Right ventricle myocardium superior (tissue), 1 donor: ENCODE results near the gene NEMP1. TPM values are rescaled to one million over a fixed set of nuclear protein-coding genes. Genes with fewer than 3 reads are reported as not detected.
A peak's percentile ranks its signal among the peaks of the same experiment; 100 is the strongest.

Experiments
- ATAC-seq: fragments of 200-7000 bp; cut with Tn5 transposase; one replicate; pipeline ENCODE4 v1.9.1; 2020; ENCODE audit warnings: mild to moderate bottlenecking; ENCODE audit not compliant: poor library complexity
- DNase-seq: peaks from one replicate; pipeline ENCODE4 v3.0.0-alpha.2; 2020
- intact Hi-C: fragments of 100-400 bp; cut with DNase I; formaldehyde crosslinking; loops from one replicate; pipeline ENCODE4 v1.11.2; 2022
- total RNA-seq: library from RNA; stranded (reverse); fragmentation: NEBNext Ultra II Directional; extraction: Animal tissue kit (Norgen Biotek cat#: 25700); gene quantifications from one replicate; pipeline ENCODE4 v1.2.1, GENCODE V29; 2021
- donor health status: DM: no; HTN: yes; CAD: no; lungs with severe emphysema.

NEMP1 gene
- total RNA-seq, 1 donor from 2014 or later = 3.0 TPM

GRCh38 chr12:57110104-57111030 lies 31.8 kb upstream of the NEMP1 start:
- ATAC-seq = peak; percentile 31
- DNase-seq = peak; percentile 86
- intact Hi-C loops = loop anchor here (10.0 kb wide), 1 partner anchor 356 kb away; the partner anchor contains the start of gene PRIM1

DNA sequence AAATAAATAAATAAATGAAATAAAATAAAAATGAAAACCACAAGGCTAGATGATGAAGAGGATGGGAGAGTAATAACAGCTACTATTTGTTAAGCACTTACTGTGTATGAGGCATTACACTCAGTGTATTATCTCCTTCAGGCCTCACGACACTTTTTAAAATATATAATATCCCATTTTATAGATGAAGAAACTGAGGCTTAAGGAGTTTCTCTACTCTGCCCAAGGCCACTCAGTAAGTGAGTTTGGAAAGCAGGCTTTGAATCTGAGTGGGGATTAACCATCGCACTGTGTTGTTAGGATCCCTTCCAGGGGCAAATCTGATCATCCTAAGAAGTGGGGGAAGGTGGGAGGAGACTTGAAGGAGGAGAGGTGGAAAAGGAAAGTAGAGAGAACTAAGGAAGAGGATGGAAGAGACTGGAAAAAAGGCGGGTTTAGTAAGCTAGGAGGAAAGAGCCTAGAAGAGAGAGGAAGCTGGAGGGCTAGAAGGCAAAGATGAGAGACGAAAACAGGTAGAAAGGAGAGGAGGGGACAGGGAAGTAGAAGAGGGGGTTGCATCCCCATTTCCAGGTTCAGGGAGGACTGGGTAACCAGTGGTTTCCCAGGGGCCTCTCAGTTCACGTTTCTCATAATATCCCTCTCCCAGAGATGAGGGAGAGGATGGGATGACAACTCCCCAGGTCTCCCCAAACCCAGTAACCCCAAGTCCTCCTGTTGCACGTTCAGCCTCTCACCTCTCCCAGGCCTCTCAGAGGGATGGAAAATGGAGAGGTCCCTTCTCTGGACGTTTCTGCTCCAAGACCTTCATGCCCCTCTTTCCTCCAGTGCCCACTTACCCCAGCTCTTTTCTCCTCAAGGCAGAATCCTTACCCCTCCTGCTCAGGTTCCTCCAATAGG lies 30.9 kb upstream of the NEMP1 start:
- no peak for ATAC-seq
- no peak for DNase-seq
- intact Hi-C loops = loop anchor here (10.0 kb wide), 1 partner anchor 355 kb away; the partner anchor contains the start of gene PRIM1

DNA sequence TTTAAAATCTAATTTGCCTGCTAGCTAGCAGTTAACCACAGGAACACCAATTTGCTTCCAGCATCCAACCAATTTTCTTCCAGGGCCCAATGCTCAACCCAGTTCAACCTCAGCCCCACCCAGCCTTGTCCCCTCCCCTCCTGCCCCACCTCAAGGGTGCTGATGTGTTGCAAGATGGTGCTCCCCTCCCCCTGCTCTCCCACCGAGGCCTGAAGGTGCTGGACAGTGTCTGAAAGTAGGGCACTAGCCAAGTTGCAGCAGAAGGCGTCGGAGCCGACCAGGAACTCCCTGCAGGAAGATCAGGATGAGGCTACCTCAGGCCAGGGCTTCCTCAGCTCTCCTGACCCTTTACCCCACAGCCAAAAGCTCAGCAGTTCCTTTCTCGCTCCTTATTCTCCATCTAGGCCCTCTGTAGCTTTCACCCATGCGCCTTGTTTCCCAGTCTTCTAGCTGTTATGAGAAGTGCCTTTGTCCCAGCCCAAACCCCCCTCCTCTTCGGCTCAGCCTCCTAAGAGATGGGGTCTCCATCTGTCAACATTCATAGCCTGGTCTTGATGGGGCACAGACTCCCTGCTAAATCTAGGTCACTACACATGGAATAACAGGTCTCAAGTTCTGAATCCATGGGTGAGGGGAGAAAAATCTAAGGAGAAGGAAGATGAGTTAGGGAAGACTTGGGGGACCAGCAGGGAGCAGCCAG lies 29.0 kb upstream of the NEMP1 start:
- DNase-seq = peak; percentile 36

DNA sequence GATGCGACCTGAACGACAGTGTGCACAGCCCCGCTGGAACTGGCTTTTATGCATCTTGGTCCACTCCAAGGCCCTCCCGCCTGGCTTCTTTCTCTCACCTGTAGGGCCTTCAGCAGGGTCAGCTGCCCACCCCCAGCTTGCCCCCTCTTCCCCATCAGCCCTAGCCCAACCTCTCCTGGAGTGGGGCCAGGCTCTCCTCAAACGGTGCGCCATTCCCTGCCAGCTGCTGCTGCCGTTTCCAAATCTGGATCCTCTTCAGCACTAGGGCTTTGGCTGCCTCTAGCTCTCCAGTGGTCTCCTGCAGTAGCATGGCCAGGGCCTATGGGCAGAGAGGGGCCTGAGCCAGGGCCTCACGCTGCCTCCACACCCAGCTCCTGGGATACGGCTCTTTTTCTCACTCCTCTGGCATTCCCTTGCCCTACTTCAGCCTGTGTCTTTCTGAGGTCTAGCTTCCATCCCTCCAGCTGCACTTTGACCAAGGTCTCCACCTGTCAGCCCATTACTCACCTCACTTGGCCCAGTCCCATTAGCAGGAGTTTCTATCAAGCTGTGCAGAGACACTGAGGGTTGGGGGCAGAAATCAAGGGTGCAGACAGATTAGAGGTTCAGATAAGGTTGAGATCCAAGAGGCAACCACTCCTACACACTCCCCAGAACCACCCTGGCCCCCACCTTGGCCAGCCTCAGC lies 27.6 kb upstream of the NEMP1 start:
- ATAC-seq (no peak), DNase-seq (peak; percentile 41)
- intact Hi-C loops = no loop called here

More for the DNA sequence above, 29.0 kb upstream of the NEMP1 start:
- no peak for ATAC-seq
- intact Hi-C loops = no loop called here

DNA sequence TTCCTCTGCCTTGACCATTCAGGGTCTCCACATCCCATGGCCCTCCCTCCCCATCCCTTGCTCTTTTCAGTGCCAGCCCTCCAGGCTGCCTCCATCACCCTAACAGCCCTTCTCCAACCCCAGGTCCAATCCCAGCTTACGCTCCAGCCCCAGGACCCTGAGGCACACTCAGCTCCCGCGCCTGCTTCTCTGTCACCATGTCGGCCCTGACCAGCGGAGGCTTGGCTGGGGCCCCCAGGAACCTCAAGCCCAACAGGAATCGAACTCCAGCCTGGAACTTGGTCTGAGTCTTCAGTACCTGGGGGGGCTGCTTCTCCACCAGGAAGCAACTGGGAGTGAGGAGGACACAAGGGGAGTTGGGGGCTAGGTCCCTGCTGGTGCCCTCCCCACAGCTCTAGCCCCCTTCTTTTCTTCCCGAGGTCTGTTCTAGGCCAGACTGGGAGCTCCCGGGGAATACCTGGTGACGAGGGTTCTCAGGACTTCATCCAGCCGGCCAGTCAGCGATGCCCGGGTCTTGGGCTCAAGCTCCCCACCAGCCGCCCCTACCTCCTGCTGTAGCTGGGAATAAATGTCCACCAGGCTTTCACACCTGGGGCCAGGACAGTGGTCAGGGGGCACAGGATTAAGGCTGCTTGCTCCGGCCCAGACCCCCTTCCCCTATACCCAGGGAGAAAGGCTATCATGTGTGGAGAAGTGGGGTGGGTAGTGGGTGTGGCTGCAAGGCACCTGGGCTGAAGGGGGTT lies 26.6 kb upstream of the NEMP1 start:
- DNase-seq = peak; percentile 33

GRCh38 chr12:57104292-57104910 lies 25.8 kb upstream of the NEMP1 start:
- ATAC-seq = no peak
- intact Hi-C loops = no loop called here
- no peak for DNase-seq

More for the DNA sequence above, 26.6 kb upstream of the NEMP1 start:
- no peak for ATAC-seq
- intact Hi-C loops = no loop called here

DNA sequence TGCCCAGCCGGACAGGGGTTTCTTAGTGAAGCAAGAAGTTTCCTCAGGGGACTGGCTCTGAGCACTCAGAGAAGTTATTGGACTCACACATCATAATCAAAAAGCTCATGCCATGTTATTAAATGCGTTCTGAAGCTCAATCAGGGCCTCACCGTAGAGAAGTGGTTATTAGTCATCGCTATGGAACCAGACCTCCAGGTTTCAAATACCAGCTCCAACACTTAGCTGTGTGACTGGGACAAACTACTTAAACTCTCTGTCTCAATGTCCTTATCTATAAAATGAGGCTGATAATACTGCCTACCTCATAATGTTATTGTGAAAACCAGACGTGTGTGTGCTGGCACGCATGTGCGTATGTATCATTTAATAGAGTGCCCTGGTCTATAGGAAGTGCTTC lies 25.3 kb upstream of the NEMP1 start:
- intact Hi-C loops = no loop called here
- DNase-seq (no peak), ATAC-seq (no peak)

GRCh38 chr12:57101892-57102695 lies 23.5 kb upstream of the NEMP1 start:
- DNase-seq = no peak
- intact Hi-C loops = no loop called here
- no peak for ATAC-seq

GRCh38 chr12:57099766-57100165 lies 21.2 kb upstream of the NEMP1 start:
- DNase-seq = no peak
- ATAC-seq = no peak
- intact Hi-C loops = no loop called here

GRCh38 chr12:57099047-57099714 lies 20.6 kb upstream of the NEMP1 start:
- ATAC-seq (no peak), DNase-seq (no peak)
- intact Hi-C loops = no loop called here

DNA sequence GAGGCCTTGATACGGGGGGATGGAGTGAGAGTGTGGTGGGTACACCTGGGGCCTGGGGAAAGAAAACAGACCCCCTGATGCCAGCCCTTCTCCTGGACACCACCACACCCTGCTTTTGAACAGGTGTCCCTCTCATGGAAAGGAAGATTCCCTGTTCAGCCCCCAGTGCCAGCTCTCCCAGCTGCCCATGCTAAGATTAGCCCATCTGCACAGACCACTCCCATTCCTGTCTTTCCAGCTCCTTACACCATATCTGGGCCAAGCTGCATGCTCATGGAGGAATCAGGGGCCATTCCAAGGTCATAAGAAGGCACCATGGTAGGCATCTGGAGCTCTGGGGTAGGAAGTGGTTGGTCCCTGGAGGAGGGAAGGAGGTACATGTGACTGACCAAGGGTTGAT lies 20.0 kb upstream of the NEMP1 start:
- ATAC-seq (no peak), DNase-seq (no peak)
- intact Hi-C loops = no loop called here

GRCh38 chr12:57097554-57097835 lies 18.9 kb upstream of the NEMP1 start:
- no peak for DNase-seq
- ATAC-seq = no peak
- intact Hi-C loops = no loop called here

DNA sequence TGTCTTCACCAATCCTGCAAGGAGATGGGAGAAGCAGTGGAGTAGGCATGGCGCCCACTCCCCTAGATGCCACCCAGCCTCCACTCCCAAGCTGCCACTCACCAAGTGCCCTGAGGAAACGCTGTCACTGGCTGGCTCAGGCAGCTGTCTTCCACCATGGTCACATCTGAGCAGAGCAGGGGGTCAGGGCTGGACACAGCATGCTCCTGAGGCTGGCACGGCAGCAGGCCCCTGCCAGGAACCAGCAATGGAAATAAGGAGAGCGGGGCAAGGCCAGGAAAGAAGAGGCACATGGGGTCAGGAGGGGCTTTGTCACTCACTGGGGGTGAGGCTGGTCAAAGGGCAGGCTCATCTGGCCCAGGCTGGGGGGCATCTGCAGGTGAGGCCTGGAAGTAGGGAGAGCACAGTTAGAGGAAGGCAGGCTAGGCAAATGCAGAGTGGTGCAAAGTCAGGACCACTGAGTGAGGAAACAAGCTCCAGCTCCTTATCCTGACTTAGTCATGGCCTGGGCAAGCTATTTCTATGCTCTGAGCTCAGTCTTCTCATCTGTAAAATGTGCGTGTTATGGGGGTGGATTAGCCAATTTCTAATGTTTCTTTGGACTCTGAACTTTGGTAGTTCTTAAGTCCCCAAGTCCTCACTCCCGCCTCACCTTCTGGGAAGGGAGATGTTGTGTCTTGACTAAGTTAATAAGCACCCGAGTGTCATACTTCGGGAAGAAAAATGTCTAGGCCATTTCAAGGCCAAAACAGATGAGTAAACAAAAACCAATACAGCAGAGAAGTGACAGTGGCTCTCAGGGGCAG lies 18.4 kb upstream of the NEMP1 start:
- intact Hi-C loops = no loop called here
- ATAC-seq (no peak), DNase-seq (no peak)

DNA sequence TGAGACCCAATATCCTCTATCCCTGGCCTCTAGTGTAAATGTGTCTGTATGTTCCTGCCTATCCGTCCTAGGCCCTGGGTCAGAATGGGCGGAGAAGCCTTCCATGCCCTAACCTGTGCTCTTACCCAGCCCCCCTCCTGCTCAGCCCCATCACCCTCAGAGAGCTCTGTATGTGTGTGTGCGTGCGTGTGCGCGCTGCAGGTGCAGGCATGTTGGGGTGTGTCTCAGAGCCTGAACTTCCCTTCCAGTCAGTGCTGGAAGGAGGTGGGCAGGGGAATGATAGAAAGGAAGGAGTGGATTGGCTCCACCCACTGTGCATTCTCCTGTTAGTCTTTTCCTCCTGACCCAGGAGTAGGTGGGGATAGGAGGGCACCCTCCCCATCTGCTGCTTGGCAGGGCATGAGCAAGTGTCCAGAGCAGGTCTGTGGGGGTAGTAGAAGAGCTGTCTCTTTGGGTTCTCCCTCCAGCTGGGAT lies 17.5 kb upstream of the NEMP1 start:
- intact Hi-C loops = no loop called here
- ATAC-seq (no peak), DNase-seq (no peak)

GRCh38 chr12:57095440-57095839 lies 16.8 kb upstream of the NEMP1 start:
- ATAC-seq (no peak), DNase-seq (no peak)
- intact Hi-C loops = no loop called here
